ENCODE measurements around the gene SLC7A9.

Gene SLC7A9

GRCh38 chr19:32829345-32829896, 40.1 kb downstream of the SLC7A9 start:
- TF ChIP-seq CTCF (conservative IDR thresholded peaks at IDR 0.05; ENCODE audit: low read depth, low read length): no peak
- no peak for DNase-seq (ENCODE audit: low read depth)
- no peak overlapping the region for H3K4me3 ChIP-seq (ENCODE audit: low read depth, low read length)

GRCh38 chr19:32828643-32829344, 40.8 kb downstream of the SLC7A9 start:
- no peak for TF ChIP-seq CTCF (conservative IDR thresholded peaks at IDR 0.05; ENCODE audit: low read depth, low read length)
- H3K4me3 ChIP-seq (ENCODE audit: low read depth, low read length): no peak overlapping the region
- DNase-seq (ENCODE audit: low read depth): no peak

- TF ChIP-seq CTCF (conservative IDR thresholded peaks at IDR 0.05; ENCODE audit: low read depth, low read length): no peak
- DNase-seq (ENCODE audit: low read depth): no peak
Observed at GRCh38 chr19:32828139-32828538, 41.4 kb downstream of the SLC7A9 start.

GRCh38 chr19:32824916-32825608, 44.5 kb downstream of the SLC7A9 start:
- no peak overlapping the region for H3K4me3 ChIP-seq (ENCODE audit: low read depth, low read length)
- DNase-seq (ENCODE audit: low read depth): no peak
- TF ChIP-seq CTCF (conservative IDR thresholded peaks at IDR 0.05; ENCODE audit: low read depth, low read length): no peak

More at GRCh38 chr19:32828139-32828538, 41.4 kb downstream of the SLC7A9 start:
- H3K4me3 ChIP-seq (ENCODE audit: low read depth, low read length): no peak overlapping the region

- no peak overlapping the region for H3K4me3 ChIP-seq (ENCODE audit: low read depth, low read length)
- TF ChIP-seq CTCF (conservative IDR thresholded peaks at IDR 0.05; ENCODE audit: low read depth, low read length): no peak
- DNase-seq (ENCODE audit: low read depth): no peak
Observed at GRCh38 chr19:32824191-32824751, 45.3 kb downstream of the SLC7A9 start.

GRCh38 chr19:32823747-32824102, 45.8 kb downstream of the SLC7A9 start:
- H3K4me3 ChIP-seq (ENCODE audit: low read depth, low read length): no peak overlapping the region
- no peak for DNase-seq (ENCODE audit: low read depth)
- no peak for TF ChIP-seq CTCF (conservative IDR thresholded peaks at IDR 0.05; ENCODE audit: low read depth, low read length)
